Measurements from ENCODE around the gene HS3ST5.

DNA sequence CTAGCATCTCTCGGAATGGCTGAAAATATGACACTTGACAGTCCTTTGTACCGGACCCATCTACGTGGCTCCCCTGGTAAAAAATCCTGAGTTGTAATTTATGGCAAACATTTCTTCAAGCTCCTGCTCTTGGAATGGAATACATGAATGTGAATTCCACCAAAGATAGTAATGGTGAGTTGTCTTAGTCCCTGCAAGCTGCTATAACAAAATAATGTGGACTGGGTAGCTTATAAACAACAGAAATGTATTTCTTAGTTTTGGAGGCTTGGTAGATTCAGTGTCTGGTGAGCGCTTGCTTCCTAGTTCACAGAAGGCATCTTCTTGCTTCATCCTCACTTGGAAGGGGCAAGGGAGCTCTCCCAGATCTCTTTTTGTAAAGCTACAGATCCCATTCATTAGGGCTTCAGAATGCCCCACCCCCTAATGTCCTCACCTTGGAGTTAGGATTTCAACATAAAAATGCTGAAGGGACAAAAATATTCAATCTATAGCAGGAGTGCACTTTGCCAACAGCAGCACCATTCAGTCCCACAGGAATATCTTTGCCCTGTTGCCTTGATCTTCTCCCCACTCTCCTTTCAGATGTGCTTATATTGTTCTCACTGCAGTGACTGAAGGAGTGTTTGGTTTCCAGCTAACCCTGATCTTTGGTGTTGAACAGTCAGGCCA lies 204.1 kb downstream of the HS3ST5 start:
- TF ChIP-seq, protein P1, sequence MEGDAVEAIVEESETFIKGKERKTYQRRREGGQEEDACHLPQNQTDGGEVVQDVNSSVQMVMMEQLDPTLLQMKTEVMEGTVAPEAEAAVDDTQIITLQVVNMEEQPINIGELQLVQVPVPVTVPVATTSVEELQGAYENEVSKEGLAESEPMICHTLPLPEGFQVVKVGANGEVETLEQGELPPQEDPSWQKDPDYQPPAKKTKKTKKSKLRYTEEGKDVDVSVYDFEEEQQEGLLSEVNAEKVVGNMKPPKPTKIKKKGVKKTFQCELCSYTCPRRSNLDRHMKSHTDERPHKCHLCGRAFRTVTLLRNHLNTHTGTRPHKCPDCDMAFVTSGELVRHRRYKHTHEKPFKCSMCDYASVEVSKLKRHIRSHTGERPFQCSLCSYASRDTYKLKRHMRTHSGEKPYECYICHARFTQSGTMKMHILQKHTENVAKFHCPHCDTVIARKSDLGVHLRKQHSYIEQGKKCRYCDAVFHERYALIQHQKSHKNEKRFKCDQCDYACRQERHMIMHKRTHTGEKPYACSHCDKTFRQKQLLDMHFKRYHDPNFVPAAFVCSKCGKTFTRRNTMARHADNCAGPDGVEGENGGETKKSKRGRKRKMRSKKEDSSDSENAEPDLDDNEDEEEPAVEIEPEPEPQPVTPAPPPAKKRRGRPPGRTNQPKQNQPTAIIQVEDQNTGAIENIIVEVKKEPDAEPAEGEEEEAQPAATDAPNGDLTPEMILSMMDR (IDR thresholded peaks at IDR 0.05; ENCODE audit: extremely low read depth in 1 of 2, insufficient read depth in 1 of 2, low read depth in 1 of 2, low read length in 2 of 2), result no peak
- TF ChIP-seq POLR2A (IDR thresholded peaks at IDR 0.05; ENCODE audit: low read depth, low read length), result no peak
- TF ChIP-seq, protein P2, sequence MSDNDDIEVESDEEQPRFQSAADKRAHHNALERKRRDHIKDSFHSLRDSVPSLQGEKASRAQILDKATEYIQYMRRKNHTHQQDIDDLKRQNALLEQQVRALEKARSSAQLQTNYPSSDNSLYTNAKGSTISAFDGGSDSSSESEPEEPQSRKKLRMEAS (IDR thresholded peaks at IDR 0.05; ENCODE audit: insufficient read depth, insufficient read length), result no peak
